ENCODE data around the gene SAMHD1. TPM values are rescaled to one million over a fixed set of nuclear protein-coding genes. Genes with fewer than 3 reads are reported as not detected.

The SAMHD1 gene
- total RNA-seq, 1 donor: 32.6 TPM

GRCh38 chr20:36873498-36874189, 77.9 kb downstream of the SAMHD1 start:
- Histone ChIP-seq H3K4me3 (ENCODE audit: insufficient read depth, low read length) (no peak overlapping the region), H3K9me3 (ENCODE audit: low read depth, low read length) (no peaks in the 10 kb centered on the region), H3K4me2 (ENCODE audit: insufficient read depth, low read length) (no peak overlapping the region), H2AFZ (ENCODE audit: low read length) (no peak overlapping the region), H3K36me3 (ENCODE audit: insufficient read depth, low read length) (no peaks in the 10 kb centered on the region), H3K4me1 (ENCODE audit: insufficient read depth, low read length) (no peaks in the 10 kb centered on the region), H3K27ac (ENCODE audit: low read depth, low read length) (no peak overlapping the region), H3K79me2 (ENCODE audit: insufficient read depth, low read length) (no peaks in the 10 kb centered on the region), H4K20me1 (ENCODE audit: insufficient read depth, low read length) (no peaks in the 10 kb centered on the region), H3K27me3 (ENCODE audit: insufficient read depth, low read length) (no peaks in the 10 kb centered on the region)
- TF ChIP-seq CTCF (IDR thresholded peaks at IDR 0.05; ENCODE audit: extremely low read depth, low read depth, low read length): no peak
- DNase-seq (ENCODE audit: insufficient read length, low spot score, missing footprints): peak; percentile 58

GRCh38 chr20:36872852-36873251, 78.7 kb downstream of the SAMHD1 start:
- Histone ChIP-seq H3K4me3 (ENCODE audit: insufficient read depth, low read length) (no peak overlapping the region), H3K36me3 (ENCODE audit: insufficient read depth, low read length) (no peaks in the 10 kb centered on the region), H3K4me1 (ENCODE audit: insufficient read depth, low read length) (no peaks in the 10 kb centered on the region), H3K4me2 (ENCODE audit: insufficient read depth, low read length) (no peak overlapping the region), H2AFZ (ENCODE audit: low read length) (no peak overlapping the region), H3K9me3 (ENCODE audit: low read depth, low read length) (no peaks in the 10 kb centered on the region), H3K79me2 (ENCODE audit: insufficient read depth, low read length) (no peaks in the 10 kb centered on the region), H3K27me3 (ENCODE audit: insufficient read depth, low read length) (no peaks in the 10 kb centered on the region), H4K20me1 (ENCODE audit: insufficient read depth, low read length) (no peaks in the 10 kb centered on the region), H3K27ac (ENCODE audit: low read depth, low read length) (no peak overlapping the region)
- DNase-seq (ENCODE audit: insufficient read length, low spot score, missing footprints): peak; percentile 65
- TF ChIP-seq CTCF (IDR thresholded peaks at IDR 0.05; ENCODE audit: extremely low read depth, low read depth, low read length): no peak

GRCh38 chr20:36871640-36872570, 79.6 kb downstream of the SAMHD1 start:
- TF ChIP-seq CTCF (IDR thresholded peaks at IDR 0.05; ENCODE audit: extremely low read depth, low read depth, low read length): no peak
- peak; percentile 42 for DNase-seq (ENCODE audit: insufficient read length, low spot score, missing footprints)
- H2AFZ ChIP-seq (ENCODE audit: low read length): no peak overlapping the region
- no peaks in the 10 kb centered on the region for H3K9me3 ChIP-seq (ENCODE audit: low read depth, low read length)
- no peak overlapping the region for H3K27ac ChIP-seq (ENCODE audit: low read depth, low read length)
- H3K4me3 ChIP-seq (ENCODE audit: insufficient read depth, low read length): no peak overlapping the region
- H3K4me1 ChIP-seq (ENCODE audit: insufficient read depth, low read length): peaks cover 2% of the 10 kb centered on the region
- H3K79me2 ChIP-seq (ENCODE audit: insufficient read depth, low read length): no peaks in the 10 kb centered on the region
- H3K36me3 ChIP-seq (ENCODE audit: insufficient read depth, low read length): no peaks in the 10 kb centered on the region
- H3K27me3 ChIP-seq (ENCODE audit: insufficient read depth, low read length): no peaks in the 10 kb centered on the region
- H4K20me1 ChIP-seq (ENCODE audit: insufficient read depth, low read length): no peaks in the 10 kb centered on the region
- H3K4me2 ChIP-seq (ENCODE audit: insufficient read depth, low read length): no peak overlapping the region

Data from osteoblast (primary cell).